ENCODE results near the gene OR52A1. TPM values are rescaled to one million over a fixed set of nuclear protein-coding genes. Genes with fewer than 3 reads are reported as not detected.
A peak's percentile ranks its signal among the peaks of the same experiment; 100 is the strongest.

OR52A1 gene
- total and polyA plus RNA-seq, 2 of the 4 experiments (the other 2 are of a cell fraction) = not detected

GRCh38 chr11:5129457-5129877, 25.1 kb downstream of the OR52A1 start:
- H3K9me3 ChIP-seq (ENCODE audit: control insufficient read depth, insufficient read depth, low read length) = no peaks in the 10 kb centered on the region
- no peaks in the 10 kb centered on the region for H3K79me1 ChIP-seq (ENCODE audit: low read depth in 1 of 2, low read length in 2 of 2)
- intact Hi-C loops (cut with micrococcal nuclease) = no loop called here
- no peak overlapping the region for H3K4me2 ChIP-seq (ENCODE audit: low read depth, low read length)
- ChIA-PET CTCF (no interaction called here), POLR2A (ENCODE audit: unreplicated experiment) (no interaction called here)
- peak overlapping the region; percentile 48; the same call in 1 of the 2 replicates for H2BK120ac ChIP-seq (ENCODE audit: low read depth, low read length)
- TF ChIP-seq RAD21 (IDR thresholded peaks at IDR 0.05; ENCODE audit: low read length) (no peak), CEBPB (IDR thresholded peaks at IDR 0.05; ENCODE audit: low read depth, low read length) (peak; percentile 94)
- TF ChIP-seq, protein P1, sequence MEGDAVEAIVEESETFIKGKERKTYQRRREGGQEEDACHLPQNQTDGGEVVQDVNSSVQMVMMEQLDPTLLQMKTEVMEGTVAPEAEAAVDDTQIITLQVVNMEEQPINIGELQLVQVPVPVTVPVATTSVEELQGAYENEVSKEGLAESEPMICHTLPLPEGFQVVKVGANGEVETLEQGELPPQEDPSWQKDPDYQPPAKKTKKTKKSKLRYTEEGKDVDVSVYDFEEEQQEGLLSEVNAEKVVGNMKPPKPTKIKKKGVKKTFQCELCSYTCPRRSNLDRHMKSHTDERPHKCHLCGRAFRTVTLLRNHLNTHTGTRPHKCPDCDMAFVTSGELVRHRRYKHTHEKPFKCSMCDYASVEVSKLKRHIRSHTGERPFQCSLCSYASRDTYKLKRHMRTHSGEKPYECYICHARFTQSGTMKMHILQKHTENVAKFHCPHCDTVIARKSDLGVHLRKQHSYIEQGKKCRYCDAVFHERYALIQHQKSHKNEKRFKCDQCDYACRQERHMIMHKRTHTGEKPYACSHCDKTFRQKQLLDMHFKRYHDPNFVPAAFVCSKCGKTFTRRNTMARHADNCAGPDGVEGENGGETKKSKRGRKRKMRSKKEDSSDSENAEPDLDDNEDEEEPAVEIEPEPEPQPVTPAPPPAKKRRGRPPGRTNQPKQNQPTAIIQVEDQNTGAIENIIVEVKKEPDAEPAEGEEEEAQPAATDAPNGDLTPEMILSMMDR (conservative IDR thresholded peaks at IDR 0.05; ENCODE audit: low read depth, low read length) = 0 out of 2 replicates have a peak, but pooled peaks have one; percentile 5
- no peak overlapping the region for H3K14ac ChIP-seq (replicated peaks; ENCODE audit: low read depth, low read length)
- no peak overlapping the region for H3K9ac ChIP-seq (ENCODE audit: low read depth, low read length)
- no peak overlapping the region for H2AK5ac ChIP-seq (ENCODE audit: low read depth, low read length)
- H2AK9ac ChIP-seq (replicated peaks; ENCODE audit: low read depth, low read length, poor library complexity) = no peak overlapping the region
- ATAC-seq (ENCODE audit: low read depth) (peak; percentile 65), DNase-seq (peak; percentile 36)
- no peaks in the 10 kb centered on the region for H4K20me1 ChIP-seq (ENCODE audit: insufficient read depth, low read length)
- no peak overlapping the region for H2BK5ac ChIP-seq (ENCODE audit: low read depth, low read length, poor library complexity, severe bottlenecking)
- no peak overlapping the region for H4K5ac ChIP-seq (ENCODE audit: low read depth, low read length)
- H2AFZ ChIP-seq (replicated peaks; ENCODE audit: low read length, poor library complexity) = no peak overlapping the region
- H3K36me3 ChIP-seq (ENCODE audit: control insufficient read depth, insufficient read depth, low read length) = no peaks in the 10 kb centered on the region
- H4K8ac ChIP-seq (ENCODE audit: low read depth in 2 of 2, low read length in 2 of 2) = no peak overlapping the region
- no peaks in the 10 kb centered on the region for H3K9me1 ChIP-seq (ENCODE audit: insufficient read depth, low read length)
- peak overlapping the region; percentile 24; the same call in 1 of the 2 replicates for H2BK20ac ChIP-seq (ENCODE audit: low read depth, low read length)
- in situ Hi-C loops (cut with MboI; ENCODE audit: low sequenced_read_pairs) = loop anchor here (10.0 kb wide), 1 partner anchor 75 kb away; the partner anchor contains the start of gene OR51V1
- no peak overlapping the region for H4K91ac ChIP-seq (ENCODE audit: insufficient read depth, low read depth, low read length)
- dilution Hi-C loops (cut with HindIII; ENCODE audit: low sequenced_read_pairs, unreplicated experiment) = no loop called here
- no peak overlapping the region for H3K56ac ChIP-seq (ENCODE audit: extremely low read depth, insufficient read depth, low read length)
- no peak overlapping the region for H3K18ac ChIP-seq (ENCODE audit: low read depth, low read length)
- no peaks in the 10 kb centered on the region for H3K27me3 ChIP-seq (ENCODE audit: control insufficient read depth, insufficient read depth, low read length)
- no peak overlapping the region for H3K23ac ChIP-seq (ENCODE audit: low read depth, low read length)
- no peak overlapping the region for H2BK15ac ChIP-seq (ENCODE audit: low read depth, low read length)
- no peak overlapping the region for H3K27ac ChIP-seq (ENCODE audit: insufficient read depth, low read length)
- H3K4me1 ChIP-seq (ENCODE audit: control insufficient read depth, insufficient read depth, low read length) = no peaks in the 10 kb centered on the region
- H3K4me3 ChIP-seq (ENCODE audit: insufficient read depth, low read depth, low read length) = no peak overlapping the region
- H3K4ac ChIP-seq (ENCODE audit: low read depth, low read length) = no peak overlapping the region
- WGBS, 2 experiments (ENCODE audit: extremely low coverage in 2 of 2, insufficient read length in 1 of 2) = no CpG with 5 or more reads among the region's 2 CpGs
- BruUV-seq (replicated peaks) = no TSS peak
